Measurements from ENCODE around the gene TRAF4.
"Not testable (repeated sequence)": the region's sequence is repeated elsewhere in the genome, so short reads cannot be mapped to it uniquely, and the experiment has no call there.

DNA sequence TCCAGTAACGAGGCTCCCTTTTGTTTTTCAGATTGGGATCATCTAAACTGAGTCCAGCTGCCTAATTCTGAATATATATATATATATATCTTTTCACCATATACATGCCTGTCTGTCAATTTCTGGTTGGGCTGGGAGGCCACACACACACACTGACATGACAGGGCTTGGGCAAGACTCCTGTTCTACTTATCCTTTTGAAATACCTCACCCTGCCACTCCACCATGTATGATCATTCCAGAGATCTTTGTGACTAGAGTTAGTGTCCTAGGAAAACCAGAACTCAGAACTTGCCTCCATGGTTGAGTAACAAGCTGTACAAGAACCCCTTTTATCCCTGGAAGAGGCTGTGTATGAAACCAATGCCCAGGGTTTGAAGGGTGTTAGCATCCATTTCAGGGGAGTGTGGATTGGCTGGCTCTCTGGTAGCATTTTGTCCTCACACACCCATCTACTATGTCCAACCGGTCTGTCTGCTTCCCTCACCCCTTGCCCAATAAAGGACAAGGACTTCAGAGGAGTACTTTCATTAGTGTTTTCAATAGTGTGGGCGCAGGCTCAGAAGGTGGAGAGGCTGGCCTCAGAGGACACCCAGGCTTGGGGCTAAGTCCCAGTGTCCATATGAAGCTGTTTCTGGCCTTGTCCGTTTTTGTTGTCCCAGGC lies 19.8 kb upstream of the TRAF4 start:
- TF ChIP-seq POLR2AphosphoS5 (IDR thresholded peaks at IDR 0.05) (peak; percentile 48 to 59), EP300 (IDR thresholded peaks at IDR 0.05) (peak in 1 of 4 donors; percentile 40)
- TF ChIP-seq, protein P1, sequence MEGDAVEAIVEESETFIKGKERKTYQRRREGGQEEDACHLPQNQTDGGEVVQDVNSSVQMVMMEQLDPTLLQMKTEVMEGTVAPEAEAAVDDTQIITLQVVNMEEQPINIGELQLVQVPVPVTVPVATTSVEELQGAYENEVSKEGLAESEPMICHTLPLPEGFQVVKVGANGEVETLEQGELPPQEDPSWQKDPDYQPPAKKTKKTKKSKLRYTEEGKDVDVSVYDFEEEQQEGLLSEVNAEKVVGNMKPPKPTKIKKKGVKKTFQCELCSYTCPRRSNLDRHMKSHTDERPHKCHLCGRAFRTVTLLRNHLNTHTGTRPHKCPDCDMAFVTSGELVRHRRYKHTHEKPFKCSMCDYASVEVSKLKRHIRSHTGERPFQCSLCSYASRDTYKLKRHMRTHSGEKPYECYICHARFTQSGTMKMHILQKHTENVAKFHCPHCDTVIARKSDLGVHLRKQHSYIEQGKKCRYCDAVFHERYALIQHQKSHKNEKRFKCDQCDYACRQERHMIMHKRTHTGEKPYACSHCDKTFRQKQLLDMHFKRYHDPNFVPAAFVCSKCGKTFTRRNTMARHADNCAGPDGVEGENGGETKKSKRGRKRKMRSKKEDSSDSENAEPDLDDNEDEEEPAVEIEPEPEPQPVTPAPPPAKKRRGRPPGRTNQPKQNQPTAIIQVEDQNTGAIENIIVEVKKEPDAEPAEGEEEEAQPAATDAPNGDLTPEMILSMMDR (IDR thresholded peaks at IDR 0.05) = not testable (repeated sequence)
